NK-92 (cell line): ENCODE data around the gene RAVER2.

Experiments used
- DNase-seq: peaks from one replicate; lab custom pipeline; 2025; ENCODE audit not compliant: unreplicated experiment; lab: John Stamatoyannopoulos, UW

RAVER2 gene

GRCh38 chr1:64844175-64844574 is 99.3 kb downstream of the RAVER2 start:
- no peak for DNase-seq

- DNase-seq: no peak
These were observed 99.7 kb downstream of the RAVER2 start for GRCh38 chr1:64844609-64845008.

GRCh38 chr1:64845831-64846425 is 101.1 kb downstream of the RAVER2 start:
- DNase-seq: no peak

- DNase-seq: no peak
These were observed 101.9 kb downstream of the RAVER2 start for GRCh38 chr1:64846573-64847430.

GRCh38 chr1:64847666-64848065 is 102.8 kb downstream of the RAVER2 start:
- no peak for DNase-seq

GRCh38 chr1:64848136-64848535 is 103.3 kb downstream of the RAVER2 start:
- no peak for DNase-seq

GRCh38 chr1:64848803-64849202 is 103.9 kb downstream of the RAVER2 start:
- DNase-seq: no peak

GRCh38 chr1:64849942-64850341 is 105.1 kb downstream of the RAVER2 start:
- DNase-seq: no peak

GRCh38 chr1:64850846-64851245 is 106.0 kb downstream of the RAVER2 start:
- no peak for DNase-seq

GRCh38 chr1:64851664-64852063 is 106.8 kb downstream of the RAVER2 start:
- DNase-seq: no peak

- no peak for DNase-seq
These were observed 109.8 kb downstream of the RAVER2 start for GRCh38 chr1:64854674-64855073.

- DNase-seq: no peak
These were observed 110.7 kb downstream of the RAVER2 start for GRCh38 chr1:64855557-64855956.

- DNase-seq: no peak
These were observed 111.7 kb downstream of the RAVER2 start for GRCh38 chr1:64856553-64856952.

GRCh38 chr1:64857347-64857746 is 112.5 kb downstream of the RAVER2 start:
- DNase-seq: no peak

GRCh38 chr1:64861611-64862010 is 116.7 kb downstream of the RAVER2 start:
- DNase-seq: no peak

GRCh38 chr1:64864018-64864940 is 119.4 kb downstream of the RAVER2 start:
- no peak for DNase-seq

GRCh38 chr1:64865105-64865757 is 120.4 kb downstream of the RAVER2 start:
- no peak for DNase-seq

- no peak for DNase-seq
These were observed 121.8 kb downstream of the RAVER2 start for GRCh38 chr1:64866689-64867088.

- no peak for DNase-seq
These were observed 122.4 kb downstream of the RAVER2 start for GRCh38 chr1:64867266-64867665.

GRCh38 chr1:64871256-64871655 is 126.4 kb downstream of the RAVER2 start:
- DNase-seq: no peak

- DNase-seq: no peak
These were observed 127.2 kb downstream of the RAVER2 start for GRCh38 chr1:64872067-64872466.
